Smooth muscle cell (in vitro differentiated cells): ENCODE results near the gene DBNL. TPM values are rescaled to one million over a fixed set of nuclear protein-coding genes. Genes with fewer than 3 reads are reported as not detected.

Experiments used
- DNase-seq: peaks from one replicate; lab custom pipeline; 2025; ENCODE audit not compliant: unreplicated experiment; lab: John Stamatoyannopoulos, UW
- H2AFZ ChIP-seq: fragments of 200-600 bp; sonication (generic); 2 replicates; pipeline ENCODE4 v1.6.0; 2016; ENCODE audit warnings: antibody characterized with exemption, low read depth, mild to moderate bottlenecking
- H3F3A ChIP-seq: fragments of 200-600 bp; sonication (generic); 2 replicates; pipeline ENCODE4 v1.6.0; 2017; ENCODE audit warnings: antibody characterized with exemption, low read depth
- H3K27ac ChIP-seq: fragments of 200-600 bp; sonication (generic); 2 replicates; pipeline ENCODE4 v1.5.1; 2016; ENCODE audit warnings: low read depth, mild to moderate bottlenecking
- H3K27me3 ChIP-seq: fragments of 200-600 bp; sonication (generic); 2 replicates; pipeline ENCODE4 v1.6.1; 2016; ENCODE audit warnings: low read depth, mild to moderate bottlenecking
- H3K36me3 ChIP-seq: fragments of 200-600 bp; sonication (generic); 2 replicates; pipeline ENCODE4 v1.5.1; 2016; ENCODE audit warnings: low read depth
- H3K4me1 ChIP-seq: fragments of 200-600 bp; sonication (generic); 2 replicates; pipeline ENCODE4 v1.5.1; 2016; ENCODE audit warnings: low read depth
- H3K4me2 ChIP-seq: fragments of 200-600 bp; sonication (generic); 2 replicates; pipeline ENCODE4 v1.6.0; 2016; ENCODE audit warnings: mild to moderate bottlenecking
- H3K4me3 ChIP-seq: fragments of 200-600 bp; sonication (generic); 2 replicates; pipeline ENCODE4 v1.5.1; 2016; ENCODE audit warnings: mild to moderate bottlenecking
- H3K79me2 ChIP-seq: fragments of 200-600 bp; sonication (generic); 2 replicates; pipeline ENCODE4 v1.6.0; 2016; ENCODE audit warnings: low read depth, mild to moderate bottlenecking
- H3K9ac ChIP-seq: fragments of 200-600 bp; sonication (generic); 2 replicates; pipeline ENCODE4 v1.6.0; 2016; ENCODE audit warnings: low read depth
- H3K9me3 ChIP-seq: fragments of 200-600 bp; sonication (generic); replicated peaks from 2 replicates; pipeline ENCODE4 v1.5.1; 2016; ENCODE audit warnings: low read depth
- H4K20me1 ChIP-seq: fragments of 200-600 bp; sonication (generic); 2 replicates; pipeline ENCODE4 v1.6.0; 2016; ENCODE audit warnings: low read depth
- CTCF ChIP-seq: fragments of 200-600 bp; sonication (generic); IDR thresholded peaks from 2 replicates; pipeline ENCODE4 v1.5.1; 2017; ENCODE audit warnings: borderline replicate concordance, mild to moderate bottlenecking, antibody characterized with exemption; ENCODE audit not compliant: insufficient read depth, poor library complexity, severe bottlenecking
- WGBS: methylation state at CpG from one replicate; pipeline ENCODE4 v1.1.7; 2016; ENCODE audit warnings: low lambda C conversion rate; 5-methylcytosine and 5-hydroxymethylcytosine counted together
- polyA plus RNA-seq: library from polyadenylated mRNA; unstranded; fragments of >200 nt; fragmentation: Nextera tagmentation; extraction: Ambion mirVana; gene quantifications from 2 replicates; pipeline ENCODE4 v1.2.1, GENCODE V29; 2016
- total RNA-seq: library from RNA; depleted of rRNA; stranded (reverse); fragments of >200 nt; gene quantifications from 2 replicates; pipeline ENCODE4 v1.2.3, GENCODE V29; 2014

Gene DBNL
- total and polyA plus RNA-seq, 2 experiments from 2014 or later = 55.1 to 98.4 TPM

GRCh38 chr7:44082541-44083207, 38.2 kb downstream of the DBNL start:
- H2AFZ ChIP-seq = peak overlapping the region; percentile 60
- under 1% methylated on average over 33 of the region's 54 CpGs for WGBS
- H3K79me2 ChIP-seq = peaks cover 5% of the 10 kb centered on the region
- peak overlapping the region; percentile 45 for H3K9ac ChIP-seq
- no peak for TF ChIP-seq CTCF
- H3K27ac ChIP-seq = peak overlapping the region; percentile 62
- peak overlapping the region; percentile 66 for H3K4me3 ChIP-seq
- H3F3A ChIP-seq = no peaks in the 10 kb centered on the region
- peak; percentile 89 for DNase-seq
- no peaks in the 10 kb centered on the region for H3K9me3 ChIP-seq
- H3K36me3 ChIP-seq = no peaks in the 10 kb centered on the region
- no peaks in the 10 kb centered on the region for H4K20me1 ChIP-seq
- H3K27me3 ChIP-seq = no peaks in the 10 kb centered on the region
- H3K4me2 ChIP-seq = peak overlapping the region; percentile 87
- peaks cover 9% of the 10 kb centered on the region for H3K4me1 ChIP-seq

- Histone ChIP-seq H3K79me2 (peaks cover 5% of the 10 kb centered on the region), H3K4me3 (no peak overlapping the region), H4K20me1 (no peaks in the 10 kb centered on the region), H3K4me1 (peaks cover 9% of the 10 kb centered on the region), H3F3A (no peaks in the 10 kb centered on the region), H3K9me3 (no peaks in the 10 kb centered on the region), H3K9ac (no peak overlapping the region), H3K27ac (no peak overlapping the region), H3K4me2 (no peak overlapping the region), H2AFZ (no peak overlapping the region), H3K36me3 (no peaks in the 10 kb centered on the region), H3K27me3 (no peaks in the 10 kb centered on the region)
- TF ChIP-seq CTCF = no peak
- DNase-seq = no peak
- 95% methylated on average over 3 of the region's 3 CpGs for WGBS
Observed at GRCh38 chr7:44083796-44084195, 39.3 kb downstream of the DBNL start.

GRCh38 chr7:44084701-44085100, 40.2 kb downstream of the DBNL start:
- no peak overlapping the region for H3K4me2 ChIP-seq
- no peak overlapping the region for H3K27ac ChIP-seq
- WGBS = 86% methylated on average over 4 of the region's 4 CpGs
- no peaks in the 10 kb centered on the region for H4K20me1 ChIP-seq
- H3K9me3 ChIP-seq = no peaks in the 10 kb centered on the region
- no peaks in the 10 kb centered on the region for H3F3A ChIP-seq
- no peaks in the 10 kb centered on the region for H3K36me3 ChIP-seq
- no peak overlapping the region for H3K4me3 ChIP-seq
- H3K4me1 ChIP-seq = peaks cover 9% of the 10 kb centered on the region
- DNase-seq = no peak
- H2AFZ ChIP-seq = no peak overlapping the region
- TF ChIP-seq CTCF = no peak
- no peak overlapping the region for H3K9ac ChIP-seq
- H3K27me3 ChIP-seq = no peaks in the 10 kb centered on the region
- peaks cover 5% of the 10 kb centered on the region for H3K79me2 ChIP-seq

DNA sequence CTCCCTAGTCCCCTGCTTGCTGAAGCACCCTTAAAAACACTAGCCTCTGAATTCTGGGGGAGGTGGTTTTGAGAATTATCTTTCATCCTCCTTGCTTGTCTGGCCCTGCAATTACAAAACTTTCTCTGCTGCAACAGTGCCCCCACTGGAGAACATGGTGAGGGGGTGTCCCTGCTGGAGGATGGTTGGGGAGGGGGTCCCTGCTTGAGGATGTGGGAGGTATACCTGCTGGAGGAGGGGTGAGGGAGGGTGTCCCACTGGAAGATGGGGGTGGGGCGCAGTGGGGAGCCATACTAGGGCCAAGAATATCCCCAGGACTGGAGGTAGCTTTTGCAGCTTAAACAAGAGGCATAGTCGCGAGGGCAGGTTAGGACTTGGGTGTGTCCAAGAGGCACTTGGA, 41.0 kb downstream of the DBNL start:
- H3K4me2 ChIP-seq = no peak overlapping the region
- H3K36me3 ChIP-seq = no peaks in the 10 kb centered on the region
- H3K9me3 ChIP-seq = no peaks in the 10 kb centered on the region
- TF ChIP-seq CTCF = no peak
- no peak for DNase-seq
- H2AFZ ChIP-seq = no peak overlapping the region
- 85% methylated on average over 3 of the region's 3 CpGs for whole genome bisulfite sequencing
- no peaks in the 10 kb centered on the region for H4K20me1 ChIP-seq
- H3F3A ChIP-seq = no peaks in the 10 kb centered on the region
- H3K27me3 ChIP-seq = no peaks in the 10 kb centered on the region
- peaks cover 5% of the 10 kb centered on the region for H3K79me2 ChIP-seq
- no peak overlapping the region for H3K4me3 ChIP-seq
- H3K27ac ChIP-seq = no peak overlapping the region
- H3K4me1 ChIP-seq = peaks cover 9% of the 10 kb centered on the region
- no peak overlapping the region for H3K9ac ChIP-seq
